NB4 (cell line): ENCODE measurements around the gene DCLRE1B.

Source experiments
- MYC ChIP-seq: IDR thresholded peaks from 2 replicates; pipeline ENCODE4 v1.6.1; 2011; ENCODE audit warnings: low read depth, low read length
- POLR2A ChIP-seq: IDR thresholded peaks from 2 replicates; pipeline ENCODE4 v1.6.1; 2011; ENCODE audit warnings: mild to moderate bottlenecking; ENCODE audit not compliant: insufficient read length; ENCODE audit errors: extremely low read depth
- TF ChIP-seq, protein P1 (sequence below): IDR thresholded peaks from one replicate; pipeline ENCODE4 v1.5.1; 2012; ENCODE audit warnings: low read depth, low read length
- TF ChIP-seq, protein P2 (sequence below): IDR thresholded peaks from 2 replicates; pipeline ENCODE4 v1.6.1; 2011; ENCODE audit warnings: low read depth, low read length

DNA sequence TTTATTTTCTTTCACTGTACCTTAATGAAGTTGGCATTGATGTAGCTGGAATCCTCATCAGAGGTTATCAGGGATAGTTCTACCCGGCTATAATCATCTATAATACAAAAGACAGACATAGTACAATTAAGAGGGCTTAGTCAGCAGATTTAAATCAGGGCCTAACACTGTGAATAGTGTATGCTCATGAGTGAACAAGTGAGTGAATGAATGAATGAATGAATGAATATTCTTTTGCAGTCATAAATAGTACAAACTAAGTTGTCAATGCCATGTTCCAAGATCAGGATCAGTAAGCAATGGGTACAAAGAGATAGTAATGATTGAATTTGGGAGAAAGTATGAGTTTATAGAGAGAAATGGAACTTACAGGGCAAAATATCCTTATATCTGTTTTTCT lies 46.1 kb upstream of the DCLRE1B start:
- TF ChIP-seq POLR2A (no peak), MYC (no peak)
- TF ChIP-seq, protein P1, sequence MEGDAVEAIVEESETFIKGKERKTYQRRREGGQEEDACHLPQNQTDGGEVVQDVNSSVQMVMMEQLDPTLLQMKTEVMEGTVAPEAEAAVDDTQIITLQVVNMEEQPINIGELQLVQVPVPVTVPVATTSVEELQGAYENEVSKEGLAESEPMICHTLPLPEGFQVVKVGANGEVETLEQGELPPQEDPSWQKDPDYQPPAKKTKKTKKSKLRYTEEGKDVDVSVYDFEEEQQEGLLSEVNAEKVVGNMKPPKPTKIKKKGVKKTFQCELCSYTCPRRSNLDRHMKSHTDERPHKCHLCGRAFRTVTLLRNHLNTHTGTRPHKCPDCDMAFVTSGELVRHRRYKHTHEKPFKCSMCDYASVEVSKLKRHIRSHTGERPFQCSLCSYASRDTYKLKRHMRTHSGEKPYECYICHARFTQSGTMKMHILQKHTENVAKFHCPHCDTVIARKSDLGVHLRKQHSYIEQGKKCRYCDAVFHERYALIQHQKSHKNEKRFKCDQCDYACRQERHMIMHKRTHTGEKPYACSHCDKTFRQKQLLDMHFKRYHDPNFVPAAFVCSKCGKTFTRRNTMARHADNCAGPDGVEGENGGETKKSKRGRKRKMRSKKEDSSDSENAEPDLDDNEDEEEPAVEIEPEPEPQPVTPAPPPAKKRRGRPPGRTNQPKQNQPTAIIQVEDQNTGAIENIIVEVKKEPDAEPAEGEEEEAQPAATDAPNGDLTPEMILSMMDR, result no peak
- TF ChIP-seq, protein P2, sequence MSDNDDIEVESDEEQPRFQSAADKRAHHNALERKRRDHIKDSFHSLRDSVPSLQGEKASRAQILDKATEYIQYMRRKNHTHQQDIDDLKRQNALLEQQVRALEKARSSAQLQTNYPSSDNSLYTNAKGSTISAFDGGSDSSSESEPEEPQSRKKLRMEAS, result no peak
